KG1 (cell line): ENCODE results near the gene PCDHGB6.
"Not testable (repeated sequence)": the region's sequence is repeated elsewhere in the genome, so short reads cannot be mapped to it uniquely, and the experiment has no call there.

ENCODE experiments used
- DNase-seq: peaks from one replicate; lab custom pipeline; 2025; lab: John Stamatoyannopoulos, UW

Gene PCDHGB6

GRCh38 chr5:141388661-141389060 lies 19.2 kb upstream of the PCDHGB6 start:
- DNase-seq = no peak

GRCh38 chr5:141389153-141390042 lies 18.4 kb upstream of the PCDHGB6 start:
- no peak for DNase-seq

GRCh38 chr5:141392429-141393198 lies 15.2 kb upstream of the PCDHGB6 start, which contains the start of gene PCDHGA8:
TSS of gene PCDHGA8 (plus strand) at chr5:141392633. CDS start at chr5:141392814, 181 bp downstream.
- DNase-seq = no peak

- DNase-seq = no peak
Observed at GRCh38 chr5:141393267-141393666, 14.6 kb upstream of the PCDHGB6 start.

DNA sequence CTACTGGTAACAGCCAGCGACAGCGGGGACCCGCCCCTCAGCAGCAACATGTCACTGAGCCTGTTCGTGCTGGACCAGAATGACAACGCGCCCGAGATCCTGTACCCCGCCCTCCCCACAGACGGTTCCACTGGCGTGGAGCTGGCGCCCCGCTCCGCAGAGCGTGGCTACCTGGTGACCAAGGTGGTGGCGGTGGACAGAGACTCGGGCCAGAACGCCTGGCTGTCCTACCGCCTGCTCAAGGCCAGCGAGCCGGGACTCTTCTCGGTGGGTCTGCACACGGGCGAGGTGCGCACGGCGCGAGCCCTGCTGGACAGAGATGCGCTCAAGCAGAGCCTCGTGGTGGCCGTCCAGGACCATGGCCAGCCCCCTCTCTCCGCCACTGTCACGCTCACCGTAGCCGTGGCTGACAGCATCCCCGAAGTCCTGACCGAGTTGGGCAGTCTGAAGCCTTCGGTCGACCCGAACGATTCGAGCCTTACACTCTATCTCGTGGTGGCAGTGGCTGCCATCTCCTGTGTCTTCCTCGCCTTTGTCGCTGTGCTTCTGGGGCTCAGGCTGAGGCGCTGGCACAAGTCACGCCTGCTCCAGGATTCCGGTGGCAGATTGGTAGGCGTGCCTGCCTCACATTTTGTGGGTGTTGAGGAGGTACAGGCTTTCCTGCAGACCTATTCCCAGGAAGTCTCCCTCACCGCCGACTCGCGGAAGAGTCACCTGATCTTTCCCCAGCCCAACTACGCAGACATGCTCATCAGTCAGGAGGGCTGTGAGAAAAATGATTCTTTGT lies 13.2 kb upstream of the PCDHGB6 start:
- DNase-seq = not testable (repeated sequence)

DNA sequence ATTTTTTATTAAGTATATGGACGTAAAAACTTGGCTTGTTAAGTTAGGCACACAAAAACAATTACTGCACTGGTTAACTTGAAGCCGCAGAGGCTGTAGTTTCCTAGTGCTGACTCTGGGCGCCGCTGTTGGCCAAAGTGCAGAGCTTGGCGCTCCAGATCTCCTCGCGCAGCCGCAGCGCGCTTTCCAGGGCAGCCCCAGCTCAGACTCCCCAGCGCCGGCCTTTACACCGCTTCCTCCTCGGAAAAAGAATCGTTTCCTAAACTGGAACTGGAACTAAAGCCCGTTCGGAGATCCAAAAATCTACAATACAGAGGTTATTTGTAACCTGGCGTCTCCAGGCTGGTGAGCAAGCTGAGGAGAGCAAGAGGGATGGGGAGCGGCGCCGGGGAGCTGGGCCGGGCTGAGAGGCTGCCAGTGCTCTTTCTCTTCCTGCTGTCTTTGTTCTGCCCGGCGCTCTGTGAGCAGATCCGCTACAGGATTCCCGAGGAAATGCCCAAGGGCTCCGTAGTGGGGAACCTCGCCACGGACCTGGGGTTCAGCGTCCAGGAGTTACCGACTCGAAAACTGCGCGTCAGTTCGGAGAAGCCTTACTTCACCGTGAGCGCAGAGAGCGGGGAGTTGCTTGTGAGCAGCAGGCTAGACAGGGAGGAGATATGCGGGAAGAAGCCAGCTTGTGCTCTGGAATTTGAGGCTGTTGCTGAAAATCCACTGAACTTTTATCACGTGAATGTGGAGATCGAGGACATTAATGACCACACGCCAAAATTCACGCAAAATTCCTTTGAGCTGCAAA lies 9.9 kb upstream of the PCDHGB6 start, which contains the start of gene PCDHGB5:
TSS of gene PCDHGB5 (plus strand) at position 192 of the 796 bp plus-strand sequence. CDS start at position 373, 181 bp downstream.
- DNase-seq = not testable (repeated sequence)

DNA sequence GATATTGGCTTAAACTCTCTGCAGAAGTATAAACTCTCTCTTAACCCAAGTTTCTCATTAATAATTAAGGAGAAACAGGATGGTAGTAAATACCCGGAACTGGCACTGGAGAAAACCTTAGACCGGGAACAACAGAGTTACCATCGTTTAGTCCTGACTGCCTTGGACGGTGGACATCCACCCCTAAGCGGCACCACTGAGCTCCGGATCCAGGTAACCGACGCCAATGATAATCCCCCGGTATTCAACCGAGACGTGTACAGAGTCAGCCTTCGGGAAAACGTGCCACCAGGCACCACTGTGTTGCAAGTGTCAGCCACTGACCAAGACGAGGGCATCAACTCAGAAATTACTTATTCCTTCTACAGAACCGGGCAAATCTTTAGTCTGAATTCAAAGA lies 9.2 kb upstream of the PCDHGB6 start:
- no peak for DNase-seq

GRCh38 chr5:141399555-141400258 lies 8.1 kb upstream of the PCDHGB6 start:
- no peak for DNase-seq

- DNase-seq = no peak
Observed at GRCh38 chr5:141402553-141403243, 5.1 kb upstream of the PCDHGB6 start, which contains the start of gene PCDHGA9. TSS of gene PCDHGA9 (plus strand) at chr5:141402778. CDS start at chr5:141402953, 175 bp downstream.

DNA sequence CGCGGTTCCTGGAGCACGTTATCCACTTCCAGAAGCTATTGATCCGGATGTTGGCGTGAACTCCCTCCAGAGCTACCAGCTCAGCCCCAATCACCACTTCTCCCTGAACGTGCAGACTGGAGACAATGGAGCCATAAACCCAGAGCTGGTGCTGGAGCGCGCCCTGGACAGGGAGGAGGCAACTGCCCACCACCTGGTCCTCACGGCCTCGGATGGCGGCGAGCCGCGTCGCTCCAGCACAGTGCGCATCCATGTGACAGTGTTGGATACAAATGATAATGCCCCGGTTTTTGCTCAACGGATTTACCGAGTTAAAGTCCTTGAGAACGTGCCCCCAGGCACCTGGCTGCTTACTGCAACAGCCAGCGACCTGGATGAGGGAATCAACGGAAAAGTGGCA lies 4.4 kb upstream of the PCDHGB6 start:
- no peak for DNase-seq

DNA sequence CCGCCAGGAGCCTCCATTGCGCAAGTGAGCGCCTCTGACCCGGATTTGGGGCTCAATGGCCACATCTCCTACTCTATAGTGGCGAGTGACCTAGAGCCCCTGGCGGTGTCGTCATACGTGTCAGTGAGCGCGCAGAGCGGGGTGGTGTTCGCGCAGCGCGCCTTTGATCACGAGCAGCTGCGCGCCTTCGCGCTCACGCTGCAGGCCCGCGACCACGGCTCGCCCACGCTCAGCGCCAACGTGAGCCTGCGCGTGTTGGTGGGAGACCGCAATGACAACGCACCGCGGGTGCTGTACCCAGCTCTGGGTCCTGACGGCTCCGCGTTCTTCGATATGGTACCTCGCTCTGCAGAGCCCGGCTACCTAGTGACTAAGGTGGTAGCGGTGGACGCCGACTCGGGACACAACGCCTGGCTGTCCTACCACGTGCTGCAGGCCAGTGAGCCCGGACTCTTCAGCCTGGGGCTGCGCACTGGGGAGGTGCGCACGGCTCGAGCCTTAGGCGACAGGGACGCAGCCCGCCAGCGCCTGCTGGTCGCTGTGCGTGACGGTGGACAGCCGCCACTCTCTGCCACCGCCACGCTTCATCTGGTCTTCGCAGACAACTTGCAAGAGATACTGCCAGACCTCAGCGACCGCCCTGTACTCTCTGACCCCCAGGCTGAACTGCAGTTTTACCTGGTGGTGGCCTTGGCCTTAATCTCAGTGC lies 1.9 kb downstream of the PCDHGB6 start:
- no peak for DNase-seq

- DNase-seq = no peak
Observed at GRCh38 chr5:141411575-141411974, 3.8 kb downstream of the PCDHGB6 start.

GRCh38 chr5:141412854-141413539 lies 5.2 kb downstream of the PCDHGB6 start, which contains the start of gene PCDHGA10:
TSS of gene PCDHGA10 (plus strand) at chr5:141412987. CDS start at chr5:141413176, 189 bp downstream.
- peak; percentile 5 for DNase-seq

DNA sequence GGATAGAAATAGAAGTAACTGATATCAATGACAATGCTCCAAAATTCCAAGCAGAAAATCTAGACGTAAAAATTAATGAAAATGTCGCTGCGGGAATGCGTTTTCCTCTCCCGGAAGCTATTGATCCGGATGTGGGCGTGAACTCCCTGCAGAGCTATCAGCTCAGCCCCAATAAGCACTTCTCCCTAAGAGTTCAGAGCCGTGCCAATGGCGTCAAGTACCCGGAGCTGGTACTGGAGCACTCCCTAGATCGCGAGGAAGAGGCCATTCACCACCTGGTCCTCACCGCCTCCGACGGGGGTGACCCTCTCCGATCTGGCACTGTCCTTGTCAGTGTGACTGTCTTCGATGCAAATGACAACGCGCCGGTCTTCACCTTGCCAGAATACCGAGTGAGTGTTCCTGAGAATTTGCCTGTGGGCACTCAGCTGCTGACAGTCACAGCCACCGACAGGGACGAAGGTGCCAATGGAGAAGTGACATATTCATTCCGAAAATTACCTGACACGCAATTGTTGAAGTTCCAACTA lies 5.8 kb downstream of the PCDHGB6 start:
- DNase-seq = no peak

GRCh38 chr5:141414548-141415274 lies 6.9 kb downstream of the PCDHGB6 start:
- not testable (repeated sequence) for DNase-seq

- not testable (repeated sequence) for DNase-seq
Observed at GRCh38 chr5:141415275-141415618, 7.4 kb downstream of the PCDHGB6 start.

DNA sequence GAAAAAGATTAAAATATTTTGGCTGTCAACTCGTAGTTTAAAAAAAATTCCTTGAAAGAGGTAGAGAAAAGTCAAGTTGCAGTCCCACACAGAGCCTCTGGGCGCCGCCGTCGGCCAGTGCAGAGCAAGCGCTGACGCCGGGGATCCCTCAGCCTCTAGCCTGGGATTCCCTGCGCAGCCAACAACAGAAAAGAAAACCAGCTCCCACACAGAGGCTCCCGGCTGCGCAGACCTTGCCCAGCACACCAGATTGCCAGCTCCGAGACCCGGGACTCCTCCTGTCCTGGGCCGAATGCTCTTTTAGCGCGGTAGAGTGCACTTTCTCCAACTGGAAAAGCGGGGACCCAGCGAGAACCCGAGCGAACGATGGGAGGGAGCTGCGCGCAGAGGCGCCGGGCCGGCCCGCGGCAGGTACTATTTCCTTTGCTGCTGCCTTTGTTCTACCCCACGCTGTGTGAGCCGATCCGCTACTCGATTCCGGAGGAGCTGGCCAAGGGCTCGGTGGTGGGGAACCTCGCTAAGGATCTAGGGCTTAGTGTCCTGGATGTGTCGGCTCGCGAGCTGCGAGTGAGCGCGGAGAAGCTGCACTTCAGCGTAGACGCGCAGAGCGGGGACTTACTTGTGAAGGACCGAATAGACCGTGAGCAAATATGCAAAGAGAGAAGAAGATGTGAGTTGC lies 9.8 kb downstream of the PCDHGB6 start, which contains the start of gene PCDHGB7:
TSS of gene PCDHGB7 (plus strand) at position 184 of the 679 bp plus-strand sequence. CDS start at position 367, 183 bp downstream.
- DNase-seq = not testable (repeated sequence)
